Neural progenitor cell (in vitro differentiated cells): ENCODE results near the gene NTHL1. TPM values are rescaled to one million over a fixed set of nuclear protein-coding genes. Genes with fewer than 3 reads are reported as not detected.

Experiments
- DNase-seq: peaks from one replicate; pipeline ENCODE4 v3.0.0-alpha.2; 2016; ENCODE audit warnings: low spot score
- H2AFZ ChIP-seq: fragments of 200-600 bp; sonication (generic); replicated peaks from 2 replicates; pipeline ENCODE4 v1.6.1; 2016; ENCODE audit warnings: antibody characterized with exemption
- H3F3A ChIP-seq: fragments of 200-600 bp; sonication (generic); 2 replicates; pipeline ENCODE4 v1.6.1; 2016; ENCODE audit warnings: antibody characterized with exemption, low read depth
- H3K27ac ChIP-seq: fragments of 200-600 bp; sonication (generic); 2 replicates; pipeline ENCODE4 v1.5.1; 2016; ENCODE audit warnings: mild to moderate bottlenecking
- H3K27me3 ChIP-seq: fragments of 200-600 bp; sonication (generic); 2 replicates; pipeline ENCODE4 v1.6.1; 2016; ENCODE audit warnings: mild to moderate bottlenecking, moderate library complexity
- H3K36me3 ChIP-seq: fragments of 200-600 bp; sonication (generic); 2 replicates; pipeline ENCODE4 v1.5.1; 2016
- H3K4me1 ChIP-seq: fragments of 200-600 bp; sonication (generic); 2 replicates; pipeline ENCODE4 v1.6.1; 2016; ENCODE audit warnings: mixed run types
- H3K4me2 ChIP-seq: fragments of 200-600 bp; sonication (generic); 2 replicates; pipeline ENCODE4 v1.6.1; 2016
- H3K4me3 ChIP-seq: fragments of 200-600 bp; sonication (generic); 2 replicates; pipeline ENCODE4 v1.5.1; 2016
- H3K79me2 ChIP-seq: fragments of 200-600 bp; sonication (generic); 2 replicates; pipeline ENCODE4 v1.6.1; 2016; ENCODE audit warnings: low read depth
- H3K9ac ChIP-seq: fragments of 200-600 bp; sonication (generic); 2 replicates; pipeline ENCODE4 v1.6.1; 2016
- H3K9me3 ChIP-seq: fragments of 200-600 bp; sonication (generic); 2 replicates; pipeline ENCODE4 v1.5.1; 2016; ENCODE audit warnings: low read depth
- H4K20me1 ChIP-seq: fragments of 200-600 bp; sonication (generic); 2 replicates; pipeline ENCODE4 v1.6.1; 2016; ENCODE audit warnings: low read depth
- H3K27ac Mint-ChIP-seq: 3 replicates; pipeline ENCODE4 v1.8.0; 2021; ENCODE audit warnings: mixed read lengths
- H3K27me3 Mint-ChIP-seq: 2 replicates; pipeline ENCODE4 v1.8.0; 2022; ENCODE audit warnings: low read depth, mild to moderate bottlenecking, inconsistent platforms, moderate library complexity, mixed read lengths; ENCODE audit not compliant: insufficient read depth
- H3K36me3 Mint-ChIP-seq: 3 replicates; pipeline ENCODE4 v1.8.0; 2021; ENCODE audit warnings: mixed read lengths
- H3K4me1 Mint-ChIP-seq: 3 replicates; pipeline ENCODE4 v1.8.0; 2021; ENCODE audit warnings: mixed read lengths
- H3K4me3 Mint-ChIP-seq: 3 replicates; pipeline ENCODE4 v1.8.0; 2021; ENCODE audit warnings: mild to moderate bottlenecking, moderate library complexity, mixed read lengths
- H3K9me3 Mint-ChIP-seq: 3 replicates; pipeline ENCODE4 v1.8.0; 2020; ENCODE audit warnings: mixed read lengths
- CTCF ChIP-seq: fragments of 200-600 bp; sonication (generic); IDR thresholded peaks from 2 replicates; pipeline ENCODE4 v1.5.1; 2017; ENCODE audit warnings: antibody characterized with exemption, mild to moderate bottlenecking
- EZH2 ChIP-seq: fragments of 200-600 bp; sonication (generic); IDR thresholded peaks from 2 replicates; pipeline ENCODE4 v1.6.1; 2017; ENCODE audit warnings: antibody characterized with exemption, mild to moderate bottlenecking, moderate library complexity
- EZH2phosphoT487 ChIP-seq: fragments of 200-600 bp; sonication (generic); IDR thresholded peaks from 2 replicates; pipeline ENCODE4 v1.6.1; 2017; ENCODE audit warnings: antibody characterized with exemption
- total RNA-seq: library from RNA; depleted of rRNA; stranded (reverse); fragments of >200 nt; gene quantifications from 2 replicates; pipeline ENCODE4 v1.2.3, GENCODE V29; 2015; ENCODE audit warnings: low replicate concordance

Gene NTHL1
- total RNA-seq, 1 donor from 2014 or later, result 26.3 TPM

GRCh38 chr16:2066139-2066538 is 18.5 kb upstream of the NTHL1 start:
- Histone ChIP-seq H3K27ac (no peak overlapping the region), H2AFZ (no peak overlapping the region), H3K27me3 (no peaks in the 10 kb centered on the region), H3K79me2 (no peaks in the 10 kb centered on the region), H3K4me2 (no peak overlapping the region), H3K36me3 (no peaks in the 10 kb centered on the region), H3K9ac (no peak overlapping the region), H3K4me3 (no peak overlapping the region), H3K9me3 (no peaks in the 10 kb centered on the region), H3F3A (no peaks in the 10 kb centered on the region), H3K4me1 (no peaks in the 10 kb centered on the region), H4K20me1 (no peaks in the 10 kb centered on the region)
- no peaks in the 10 kb centered on the region for H3K27me3 Mint-ChIP-seq
- peaks cover 15% of the 10 kb centered on the region for H3K36me3 Mint-ChIP-seq
- H3K4me3 Mint-ChIP-seq, result no peak overlapping the region
- H3K9me3 Mint-ChIP-seq, result no peaks in the 10 kb centered on the region
- H3K27ac Mint-ChIP-seq, result no peak overlapping the region
- H3K4me1 Mint-ChIP-seq, result peaks cover 5% of the 10 kb centered on the region
- DNase-seq, result no peak
- TF ChIP-seq CTCF (no peak), EZH2phosphoT487 (no peak), EZH2 (no peak)

- Mint-ChIP-seq H3K9me3 (no peaks in the 10 kb centered on the region), H3K27ac (no peak overlapping the region), H3K36me3 (peaks cover 11% of the 10 kb centered on the region), H3K4me1 (peaks cover 2% of the 10 kb centered on the region), H3K27me3 (peaks cover 2% of the 10 kb centered on the region), H3K4me3 (no peak overlapping the region)
- Histone ChIP-seq H3K4me1 (no peaks in the 10 kb centered on the region), H3K4me3 (no peak overlapping the region), H2AFZ (no peak overlapping the region), H3K9ac (no peak overlapping the region), H3F3A (no peaks in the 10 kb centered on the region), H3K4me2 (no peak overlapping the region), H3K9me3 (no peaks in the 10 kb centered on the region), H3K36me3 (no peaks in the 10 kb centered on the region), H3K27ac (no peak overlapping the region), H3K79me2 (no peaks in the 10 kb centered on the region), H3K27me3 (no peaks in the 10 kb centered on the region), H4K20me1 (no peaks in the 10 kb centered on the region)
- no peak for DNase-seq
- TF ChIP-seq EZH2phosphoT487, result no peak
- TF ChIP-seq EZH2, result no peak
- TF ChIP-seq CTCF, result no peak
These were observed 16.8 kb upstream of the NTHL1 start for GRCh38 chr16:2064368-2064945.

GRCh38 chr16:2063861-2064260 is 16.2 kb upstream of the NTHL1 start:
- no peaks in the 10 kb centered on the region for H3K4me1 ChIP-seq
- TF ChIP-seq EZH2 (no peak), CTCF (no peak), EZH2phosphoT487 (no peak)
- no peaks in the 10 kb centered on the region for H3K36me3 ChIP-seq
- H3F3A ChIP-seq, result no peaks in the 10 kb centered on the region
- peaks cover 2% of the 10 kb centered on the region for H3K27me3 Mint-ChIP-seq
- no peaks in the 10 kb centered on the region for H4K20me1 ChIP-seq
- no peak overlapping the region for H3K4me3 ChIP-seq
- H3K9me3 ChIP-seq, result no peaks in the 10 kb centered on the region
- H3K4me3 Mint-ChIP-seq, result no peak overlapping the region
- H3K4me2 ChIP-seq, result no peak overlapping the region
- H3K79me2 ChIP-seq, result no peaks in the 10 kb centered on the region
- H3K4me1 Mint-ChIP-seq, result peaks cover 2% of the 10 kb centered on the region
- H3K36me3 Mint-ChIP-seq, result peaks cover 11% of the 10 kb centered on the region
- no peak for DNase-seq
- no peak overlapping the region for H2AFZ ChIP-seq
- no peaks in the 10 kb centered on the region for H3K27me3 ChIP-seq
- no peak overlapping the region for H3K9ac ChIP-seq
- H3K9me3 Mint-ChIP-seq, result no peaks in the 10 kb centered on the region
- no peak overlapping the region for H3K27ac Mint-ChIP-seq
- no peak overlapping the region for H3K27ac ChIP-seq
